Measurements from ENCODE around the gene SEC14L3. TPM values are rescaled to one million over a fixed set of nuclear protein-coding genes. Genes with fewer than 3 reads are reported as not detected.
A peak's percentile ranks its signal among the peaks of the same experiment; 100 is the strongest.

Gene SEC14L3
- total and polyA plus RNA-seq, 2 of the 13 experiments (the other 11 are each of a cell fraction or from before 2014, with no cell fraction given), result not detected

GRCh38 chr22:30416403-30416802, 55.4 kb downstream of the SEC14L3 start (continued):
- TF ChIP-seq, protein P1, sequence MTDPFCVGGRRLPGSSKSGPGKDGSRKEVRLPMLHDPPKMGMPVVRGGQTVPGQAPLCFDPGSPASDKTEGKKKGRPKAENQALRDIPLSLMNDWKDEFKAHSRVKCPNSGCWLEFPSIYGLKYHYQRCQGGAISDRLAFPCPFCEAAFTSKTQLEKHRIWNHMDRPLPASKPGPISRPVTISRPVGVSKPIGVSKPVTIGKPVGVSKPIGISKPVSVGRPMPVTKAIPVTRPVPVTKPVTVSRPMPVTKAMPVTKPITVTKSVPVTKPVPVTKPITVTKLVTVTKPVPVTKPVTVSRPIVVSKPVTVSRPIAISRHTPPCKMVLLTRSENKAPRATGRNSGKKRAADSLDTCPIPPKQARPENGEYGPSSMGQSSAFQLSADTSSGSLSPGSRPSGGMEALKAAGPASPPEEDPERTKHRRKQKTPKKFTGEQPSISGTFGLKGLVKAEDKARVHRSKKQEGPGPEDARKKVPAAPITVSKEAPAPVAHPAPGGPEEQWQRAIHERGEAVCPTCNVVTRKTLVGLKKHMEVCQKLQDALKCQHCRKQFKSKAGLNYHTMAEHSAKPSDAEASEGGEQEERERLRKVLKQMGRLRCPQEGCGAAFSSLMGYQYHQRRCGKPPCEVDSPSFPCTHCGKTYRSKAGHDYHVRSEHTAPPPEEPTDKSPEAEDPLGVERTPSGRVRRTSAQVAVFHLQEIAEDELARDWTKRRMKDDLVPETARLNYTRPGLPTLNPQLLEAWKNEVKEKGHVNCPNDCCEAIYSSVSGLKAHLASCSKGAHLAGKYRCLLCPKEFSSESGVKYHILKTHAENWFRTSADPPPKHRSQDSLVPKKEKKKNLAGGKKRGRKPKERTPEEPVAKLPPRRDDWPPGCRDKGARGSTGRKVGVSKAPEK (CRISPR knock-in tag; IDR thresholded peaks at IDR 0.05; ENCODE audit: borderline replicate concordance), result no peak
- TF ChIP-seq SAFB2 (CRISPR knock-in tag; IDR thresholded peaks at IDR 0.05; ENCODE audit: borderline replicate concordance, low read depth) (no peak), RELA (CRISPR knock-in tag; IDR thresholded peaks at IDR 0.05) (no peak), ZBED4 (CRISPR knock-in tag; IDR thresholded peaks at IDR 0.05; ENCODE audit: borderline replicate concordance) (peak; percentile 32; the same call in 1 of the 2 replicates), ZFYVE20 (CRISPR knock-in tag; IDR thresholded peaks at IDR 0.05; ENCODE audit: borderline replicate concordance, low read depth) (no peak), SIX1 (CRISPR knock-in tag; IDR thresholded peaks at IDR 0.05; ENCODE audit: borderline replicate concordance) (no peak), KLF9 (CRISPR knock-in tag; IDR thresholded peaks at IDR 0.05; ENCODE audit: low read depth) (no peak), TBX2 (CRISPR knock-in tag; IDR thresholded peaks at IDR 0.05; ENCODE audit: borderline replicate concordance) (0 out of 2 replicates have a peak, but pooled peaks have one; percentile 17), JUN (CRISPR knock-in tag; IDR thresholded peaks at IDR 0.05) (peak; percentile 52; the same call in 1 of the 2 replicates), NFIB (CRISPR knock-in tag; IDR thresholded peaks at IDR 0.05; ENCODE audit: borderline replicate concordance) (no peak), HHEX (CRISPR knock-in tag; IDR thresholded peaks at IDR 0.05) (no peak), SNAPC4 (CRISPR knock-in tag; IDR thresholded peaks at IDR 0.05) (no peak), FOXK2 (IDR thresholded peaks at IDR 0.05) (no peak), ZMAT3 (CRISPR knock-in tag; conservative IDR thresholded peaks at IDR 0.05) (no peak), ONECUT2 (CRISPR knock-in tag; IDR thresholded peaks at IDR 0.05) (no peak), YEATS4 (CRISPR knock-in tag; IDR thresholded peaks at IDR 0.05; ENCODE audit: borderline replicate concordance) (no peak), CHCHD3 (CRISPR knock-in tag; IDR thresholded peaks at IDR 0.05) (no peak)
- TF ChIP-seq, protein P2, sequence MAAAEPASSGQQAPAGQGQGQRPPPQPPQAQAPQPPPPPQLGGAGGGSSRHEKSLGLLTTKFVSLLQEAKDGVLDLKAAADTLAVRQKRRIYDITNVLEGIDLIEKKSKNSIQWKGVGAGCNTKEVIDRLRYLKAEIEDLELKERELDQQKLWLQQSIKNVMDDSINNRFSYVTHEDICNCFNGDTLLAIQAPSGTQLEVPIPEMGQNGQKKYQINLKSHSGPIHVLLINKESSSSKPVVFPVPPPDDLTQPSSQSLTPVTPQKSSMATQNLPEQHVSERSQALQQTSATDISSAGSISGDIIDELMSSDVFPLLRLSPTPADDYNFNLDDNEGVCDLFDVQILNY (CRISPR knock-in tag; conservative IDR thresholded peaks at IDR 0.05), result no peak

Data from HepG2 (cell line).